Measurements from ENCODE around the gene CASTOR1.
A peak's percentile ranks its signal among the peaks of the same experiment; 100 is the strongest.

CASTOR1 gene

DNA sequence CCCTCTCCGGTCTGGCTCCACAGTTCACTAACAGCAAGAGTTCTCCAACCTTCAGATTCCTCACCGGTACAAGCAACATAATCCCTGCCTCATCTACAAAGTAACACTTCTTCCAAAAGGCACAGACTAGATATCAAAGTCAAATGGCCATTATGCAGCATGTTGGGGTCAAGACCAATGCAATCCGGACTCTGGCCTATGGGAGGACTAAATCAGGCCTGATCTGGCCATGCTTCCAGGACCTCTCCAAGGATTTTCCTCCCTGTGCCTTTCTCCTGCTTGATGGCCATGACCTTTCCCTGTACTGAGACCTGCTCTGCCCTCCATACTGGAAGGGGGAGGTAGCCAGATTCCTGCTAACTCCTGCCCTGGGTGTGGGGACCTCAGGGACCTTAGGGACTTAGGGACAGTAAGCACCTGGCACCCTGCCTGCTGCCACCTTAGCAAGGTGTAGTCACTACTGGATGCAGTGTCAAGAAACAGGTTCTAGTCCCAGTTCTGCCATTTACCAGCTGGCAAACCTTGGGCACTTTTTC lies 30.8 kb upstream of the CASTOR1 start:
- DNase-seq (ENCODE audit: extremely low read depth in 1 of 2, low read depth in 1 of 2) = no peak

DNA sequence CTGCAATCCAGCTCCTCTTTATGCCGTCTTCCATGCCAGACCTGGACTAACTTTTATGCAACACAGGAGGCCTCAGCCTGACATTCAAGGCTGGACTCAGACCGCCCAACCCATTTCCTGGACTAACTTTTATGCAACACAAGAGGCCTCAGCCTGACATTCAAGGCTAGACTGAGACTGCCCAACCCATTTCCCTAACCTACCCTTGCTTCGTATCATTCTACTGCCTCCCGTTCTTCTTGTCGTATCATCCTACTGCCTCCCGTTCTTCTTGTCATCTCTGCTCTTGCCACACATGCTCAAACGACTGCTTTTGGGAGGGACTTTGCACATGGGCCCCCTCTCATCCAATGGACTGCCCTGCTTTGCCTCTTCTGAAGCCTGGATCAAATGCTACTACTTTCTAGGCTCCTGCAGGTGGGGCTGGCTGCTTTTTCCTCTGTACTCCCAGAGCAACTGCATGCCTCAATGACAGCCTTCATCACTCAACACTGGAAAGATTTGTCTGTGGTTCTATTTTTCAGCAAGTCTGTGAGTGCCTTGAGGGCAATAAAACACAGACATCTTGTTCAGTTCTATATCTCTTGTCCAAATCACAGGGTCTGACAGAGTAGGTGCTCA lies 29.6 kb upstream of the CASTOR1 start:
- no peak for DNase-seq (ENCODE audit: extremely low read depth in 1 of 2, low read depth in 1 of 2)

DNA sequence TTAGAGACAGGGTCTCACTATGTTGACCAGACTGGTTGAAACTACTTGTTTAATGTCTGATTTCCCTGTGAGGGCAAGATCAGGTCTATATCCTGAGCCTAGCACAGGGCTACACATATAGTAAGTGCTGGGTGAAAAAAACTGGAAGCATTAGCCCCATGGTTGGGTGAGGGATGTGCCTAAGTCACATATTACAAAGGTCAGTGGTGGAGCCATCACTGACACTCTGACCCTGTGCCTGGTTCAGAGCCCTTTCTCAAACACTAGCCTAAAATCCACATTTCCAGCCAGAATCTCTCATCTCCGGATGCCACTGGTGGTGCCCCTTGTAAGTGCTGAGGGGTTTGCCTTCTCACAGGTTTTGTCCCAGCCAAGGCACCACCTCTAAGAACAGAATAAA lies 28.5 kb upstream of the CASTOR1 start:
- no peak for DNase-seq (ENCODE audit: extremely low read depth in 1 of 2, low read depth in 1 of 2)

DNA sequence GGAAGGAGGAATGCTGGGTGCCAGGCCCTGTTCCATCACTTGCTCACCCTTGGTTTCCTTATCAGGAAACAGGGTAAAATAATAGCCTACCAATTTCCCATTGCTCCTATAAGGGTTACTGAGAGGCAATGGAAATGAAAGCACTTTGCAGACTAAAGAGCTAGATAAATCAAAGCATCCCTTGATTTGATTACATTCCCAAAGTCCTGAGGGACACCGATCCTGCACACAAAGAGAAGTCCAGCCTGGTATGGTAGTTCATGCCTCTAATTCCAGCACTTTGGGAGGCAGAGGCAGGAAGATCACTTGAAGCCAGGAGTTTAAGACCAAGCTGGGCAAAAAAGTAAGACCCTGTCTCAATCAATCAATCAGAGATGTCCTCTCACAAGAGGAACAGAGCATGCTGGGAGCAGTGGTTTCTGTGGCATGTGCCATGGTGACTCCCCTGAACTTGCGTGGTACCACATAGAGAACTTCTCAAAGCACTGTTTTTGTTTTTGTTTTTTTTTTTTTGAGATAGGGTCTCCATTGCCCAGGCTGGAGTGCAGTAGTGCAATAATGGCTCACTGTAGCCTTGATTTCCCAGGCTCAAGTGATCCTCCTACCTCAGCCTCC lies 26.8 kb upstream of the CASTOR1 start:
- no peak for DNase-seq (ENCODE audit: extremely low read depth in 1 of 2, low read depth in 1 of 2)

DNA sequence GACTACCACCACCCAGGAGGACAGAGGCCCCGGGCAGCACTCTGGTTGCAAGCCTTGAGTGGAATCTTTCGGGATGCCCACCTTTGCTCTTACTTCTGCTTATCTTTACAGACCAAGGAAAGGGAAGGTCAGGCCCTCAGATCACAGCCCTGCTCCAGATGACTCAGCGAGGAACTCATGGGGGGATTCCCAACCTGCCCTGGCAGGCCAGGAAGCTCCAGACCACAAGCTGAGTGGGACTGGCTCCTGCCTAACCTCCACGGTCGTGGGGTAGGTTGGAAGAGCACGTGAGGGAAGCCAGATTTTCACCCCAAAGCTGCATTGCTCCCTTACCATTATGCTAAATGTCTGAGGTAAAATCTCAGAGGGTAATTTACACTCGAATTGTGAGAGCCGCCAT lies 25.6 kb upstream of the CASTOR1 start:
- peak in 1 of 2 donors; percentile 25 for DNase-seq (ENCODE audit: extremely low read depth in 1 of 2, low read depth in 1 of 2)

DNA sequence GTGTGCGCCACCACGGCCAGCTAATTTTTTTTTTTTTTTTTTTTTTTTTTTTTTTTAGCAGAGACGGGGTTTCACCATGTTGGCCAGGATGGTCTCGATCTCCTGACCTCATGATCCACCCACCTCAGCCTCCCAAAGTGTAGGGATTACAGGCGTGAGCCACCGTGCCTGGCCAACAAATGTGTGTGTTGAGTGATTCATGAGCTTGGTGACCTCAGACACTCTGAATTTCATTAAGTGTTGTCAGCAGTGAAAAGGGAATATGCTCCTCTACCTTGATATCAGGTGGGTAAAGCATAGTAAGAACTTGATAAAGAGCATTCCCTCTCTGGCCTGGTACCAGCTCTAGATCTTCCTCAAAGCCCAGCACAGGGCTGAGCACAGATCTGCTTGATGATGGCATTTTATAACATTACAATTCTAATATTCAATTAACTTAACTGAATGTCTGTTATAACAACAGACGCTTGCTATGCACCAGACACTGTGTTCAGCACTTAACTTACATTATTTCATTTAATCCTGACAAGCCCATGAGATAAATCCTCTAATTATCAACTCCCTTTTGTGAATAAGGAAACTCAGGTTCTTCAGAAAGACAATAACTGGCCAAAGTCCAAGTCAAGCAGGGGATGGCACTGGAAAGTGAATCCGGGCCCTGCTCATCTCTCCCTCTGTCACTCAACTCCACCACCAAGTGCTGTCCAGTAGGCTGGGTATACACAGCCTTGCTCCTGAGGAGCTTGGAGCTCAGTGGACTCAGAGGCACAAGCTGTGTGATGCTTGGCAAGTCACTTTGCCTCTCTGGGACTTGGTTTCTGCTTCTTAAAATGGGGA lies 24.4 kb upstream of the CASTOR1 start:
- DNase-seq (ENCODE audit: extremely low read depth in 1 of 2, low read depth in 1 of 2) = no peak

DNA sequence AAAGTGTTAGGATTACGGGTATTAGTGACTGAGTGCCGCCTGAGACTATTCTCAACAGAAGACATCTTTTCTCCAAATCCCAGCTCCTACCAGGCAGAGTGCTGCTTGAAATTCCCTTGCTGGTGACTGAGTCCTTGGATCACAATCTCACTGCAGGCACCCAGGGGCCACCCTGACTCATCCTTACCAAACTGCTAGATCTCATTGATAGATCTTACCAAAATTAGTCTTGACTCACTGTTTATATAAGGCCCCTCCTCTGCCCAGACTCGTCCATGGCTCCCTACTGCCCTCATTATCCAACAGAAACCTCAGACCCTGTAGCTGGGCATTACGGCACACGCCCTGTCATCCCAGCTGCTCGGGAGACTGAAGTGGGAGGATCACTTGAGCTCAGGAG lies 22.7 kb upstream of the CASTOR1 start:
- no peak for DNase-seq (ENCODE audit: extremely low read depth in 1 of 2, low read depth in 1 of 2)

DNA sequence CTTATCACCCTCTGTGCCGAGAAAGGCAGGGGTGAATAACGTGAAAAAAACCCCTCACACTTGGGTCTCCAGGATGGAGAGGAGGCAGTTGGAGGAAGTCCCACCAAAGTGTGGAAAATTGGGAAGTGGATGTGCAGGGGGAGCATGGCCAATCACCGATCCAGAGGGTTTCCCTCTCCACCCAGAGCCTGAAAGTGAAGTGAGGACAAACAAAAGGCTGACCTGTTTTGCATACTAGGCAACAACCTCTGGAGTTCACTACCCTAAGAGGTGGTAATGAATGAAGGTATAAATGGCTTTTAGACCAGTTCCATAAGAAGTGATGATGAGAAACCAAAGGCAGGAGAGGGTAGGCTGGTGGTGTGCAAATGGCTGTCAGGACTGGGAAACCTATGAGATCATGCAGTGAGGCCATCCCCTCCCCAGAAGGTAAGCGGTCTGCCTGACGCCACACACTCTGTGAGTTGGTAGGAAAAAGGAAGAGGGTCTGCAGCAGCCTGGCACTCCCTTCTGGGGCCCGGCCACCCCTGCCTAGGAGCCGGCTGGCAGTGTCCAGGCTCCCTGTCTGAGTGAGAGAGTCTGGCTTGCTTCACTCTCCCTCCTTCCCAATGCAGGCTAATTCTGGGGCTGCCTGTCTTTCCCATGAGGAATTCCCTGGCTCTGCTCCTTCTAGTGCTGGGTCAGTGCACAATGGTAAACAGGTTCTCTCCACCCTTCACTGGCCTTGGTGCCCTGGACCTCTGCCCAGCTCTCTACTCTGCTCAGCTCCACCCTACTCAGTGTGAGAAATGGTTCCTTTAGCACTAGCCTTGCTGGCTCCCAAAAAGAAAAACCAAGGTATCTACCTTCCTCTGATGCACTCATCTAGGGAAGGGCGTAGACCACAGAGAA lies 21.8 kb upstream of the CASTOR1 start:
- DNase-seq (ENCODE audit: extremely low read depth in 1 of 2, low read depth in 1 of 2) = no peak

DNA sequence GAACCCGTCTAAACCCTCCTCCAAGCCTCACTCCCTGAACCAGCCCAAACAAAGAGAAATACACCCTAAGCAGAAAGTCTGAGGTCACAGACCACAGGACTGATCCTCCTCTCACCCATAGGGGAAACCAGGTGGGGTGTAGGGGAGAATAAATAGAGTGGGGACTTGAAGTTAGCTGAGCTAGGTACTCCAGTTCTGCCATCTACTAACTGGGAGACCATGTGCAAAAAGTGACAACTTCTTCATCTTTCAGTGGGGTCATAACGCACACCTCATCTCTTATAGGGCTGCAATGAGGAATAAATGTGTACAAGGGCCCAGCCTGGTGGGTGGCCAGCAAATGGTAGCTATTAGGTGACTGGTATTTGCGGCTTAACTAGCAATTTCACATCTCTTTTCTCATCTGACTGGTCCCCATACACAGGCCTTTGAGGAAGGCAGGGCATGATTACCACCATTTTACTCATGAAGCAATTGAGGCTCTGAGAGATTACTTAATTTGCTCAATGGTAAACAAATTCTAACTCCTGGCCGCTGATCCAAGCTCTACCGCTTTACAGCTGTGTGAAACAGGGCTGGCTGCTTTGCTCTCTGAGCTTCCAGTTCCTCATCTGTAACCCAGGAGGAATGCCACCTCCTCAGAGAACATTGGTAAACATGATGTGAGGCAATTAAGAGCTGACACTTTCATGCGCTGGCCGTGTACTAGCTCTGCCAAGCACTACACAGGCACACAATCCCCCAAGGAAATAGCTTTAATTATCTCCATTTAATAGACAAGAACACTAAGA lies 20.8 kb upstream of the CASTOR1 start:
- no peak for DNase-seq (ENCODE audit: extremely low read depth in 1 of 2, low read depth in 1 of 2)

DNA sequence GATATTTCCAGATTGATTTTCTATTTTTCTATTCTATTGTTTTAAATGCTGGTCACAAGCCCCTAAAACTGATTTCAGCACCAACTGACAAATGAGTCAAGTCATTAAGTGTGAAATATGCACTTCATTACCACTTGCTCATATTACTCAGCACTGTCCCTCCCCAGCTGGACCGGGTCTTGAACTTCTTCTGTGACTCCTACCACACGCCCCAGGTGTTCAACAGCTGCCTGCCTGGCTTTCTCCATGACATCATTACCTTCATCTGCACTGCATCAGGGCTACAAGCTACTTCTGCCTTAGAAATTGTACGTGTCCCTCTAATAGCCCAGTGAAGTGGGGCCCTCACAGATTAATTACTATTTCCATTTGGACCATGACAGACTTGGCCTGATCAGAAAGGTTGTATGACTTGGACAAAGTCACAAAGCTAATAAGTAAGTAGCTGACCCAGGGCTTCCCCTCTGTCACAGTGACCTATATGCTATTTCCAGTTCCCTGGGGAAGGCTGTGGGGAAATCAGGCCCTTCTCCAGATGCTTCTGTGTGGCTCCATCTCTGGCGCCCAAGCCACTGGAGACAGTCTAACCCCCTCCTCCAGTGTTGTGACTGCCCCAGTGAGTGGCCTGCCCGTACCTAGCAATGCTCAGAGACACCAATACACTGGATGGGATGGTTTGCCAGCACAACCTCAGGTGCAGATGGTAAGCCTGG lies 19.4 kb upstream of the CASTOR1 start:
- no peak for DNase-seq (ENCODE audit: extremely low read depth in 1 of 2, low read depth in 1 of 2)

DNA sequence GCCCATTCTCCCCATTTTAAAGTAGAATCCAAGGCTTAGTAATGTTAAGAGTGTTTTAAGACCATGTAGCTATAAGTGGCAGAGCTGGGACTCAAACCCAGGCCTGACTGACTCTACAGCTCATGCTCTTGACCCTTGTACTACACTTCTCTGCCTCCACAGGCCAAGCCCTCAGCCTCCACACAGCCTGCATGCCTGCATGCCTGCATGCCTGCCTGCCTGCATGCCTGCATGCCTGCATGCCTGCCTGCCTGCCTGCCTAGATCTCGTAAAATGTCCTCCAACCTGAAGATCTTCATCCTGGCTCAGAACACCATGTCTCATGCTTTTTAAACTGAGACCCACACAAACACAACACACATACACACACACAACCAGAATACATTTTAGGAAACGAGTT lies 18.8 kb upstream of the CASTOR1 start:
- no peak for DNase-seq (ENCODE audit: extremely low read depth in 1 of 2, low read depth in 1 of 2)

DNA sequence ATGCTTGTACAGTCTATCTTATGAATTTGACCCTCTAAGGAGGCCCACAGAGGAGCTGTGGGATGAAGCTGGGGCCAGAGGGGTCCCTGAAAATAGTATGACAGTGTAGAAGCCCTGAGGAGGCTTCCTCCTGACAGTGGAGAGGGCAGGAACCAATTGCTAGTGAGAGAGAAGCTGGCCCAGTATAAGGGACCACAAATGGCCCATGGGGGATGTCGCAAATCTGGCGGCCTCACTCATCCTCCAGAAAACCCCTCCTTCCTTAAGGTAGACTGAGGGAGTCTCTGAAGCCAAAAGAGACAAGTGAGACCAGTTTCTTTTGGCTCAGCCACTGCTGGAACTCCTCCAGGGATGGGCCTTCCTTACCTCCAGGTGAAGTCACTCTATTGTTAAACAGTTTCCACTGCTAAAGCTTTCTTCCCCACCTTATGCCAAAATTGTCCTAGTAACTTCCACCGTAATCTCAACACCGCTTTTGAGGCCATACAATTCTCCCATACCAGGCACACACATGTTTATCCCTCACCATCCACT lies 17.8 kb upstream of the CASTOR1 start:
- DNase-seq (ENCODE audit: extremely low read depth in 1 of 2, low read depth in 1 of 2) = no peak

DNA sequence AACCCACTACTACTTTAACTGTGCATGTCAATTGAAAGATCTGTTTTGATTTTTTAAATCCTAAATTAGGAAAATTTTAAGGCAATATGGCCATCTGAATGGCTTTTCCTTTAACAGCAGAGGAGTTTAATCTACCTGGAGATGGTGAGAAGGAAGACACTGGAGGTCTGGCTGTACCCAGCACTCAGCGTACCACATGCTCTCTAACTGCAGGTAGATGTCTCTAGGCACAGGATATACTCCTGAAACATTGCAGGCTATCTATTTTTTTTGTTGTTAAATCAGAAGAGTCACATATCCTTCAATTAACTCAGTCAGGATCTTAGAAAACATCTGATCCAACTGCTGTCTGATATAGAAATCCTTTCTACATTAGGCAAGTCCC lies 17.3 kb upstream of the CASTOR1 start:
- no peak for DNase-seq (ENCODE audit: extremely low read depth in 1 of 2, low read depth in 1 of 2)

DNA sequence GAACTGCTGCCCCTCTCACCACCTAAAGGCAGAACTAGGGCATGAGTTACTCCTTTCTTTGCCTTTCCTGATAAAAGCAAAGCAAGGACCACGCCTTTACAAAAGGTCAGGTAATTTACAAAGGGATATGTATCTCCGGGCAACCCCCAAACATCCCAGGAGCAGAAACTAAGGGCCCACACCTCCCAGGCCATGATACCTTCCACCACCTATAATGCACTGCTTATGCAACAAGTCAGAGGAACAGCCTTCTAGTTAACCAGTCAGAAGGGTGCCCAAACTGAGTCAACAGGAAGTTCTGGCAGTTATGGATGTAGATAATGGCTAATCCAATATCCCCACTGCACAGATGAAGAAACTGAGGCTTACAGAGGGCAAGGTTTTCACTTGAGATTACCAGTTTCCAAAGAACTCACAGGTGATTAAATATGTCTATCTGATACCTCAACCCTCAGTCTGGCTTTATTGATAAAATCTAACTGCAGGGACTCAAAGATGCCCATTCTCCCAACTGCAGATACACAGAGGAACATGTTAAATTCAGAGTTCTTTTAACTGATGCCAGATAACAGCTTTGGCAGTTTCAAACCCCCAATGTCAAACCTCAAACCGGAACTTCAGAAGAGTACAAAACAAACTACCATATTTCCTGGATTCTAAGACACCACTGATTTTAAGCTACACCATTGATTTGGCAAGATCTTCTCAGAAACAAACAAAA lies 16.8 kb upstream of the CASTOR1 start:
- no peak for DNase-seq (ENCODE audit: extremely low read depth in 1 of 2, low read depth in 1 of 2)

DNA sequence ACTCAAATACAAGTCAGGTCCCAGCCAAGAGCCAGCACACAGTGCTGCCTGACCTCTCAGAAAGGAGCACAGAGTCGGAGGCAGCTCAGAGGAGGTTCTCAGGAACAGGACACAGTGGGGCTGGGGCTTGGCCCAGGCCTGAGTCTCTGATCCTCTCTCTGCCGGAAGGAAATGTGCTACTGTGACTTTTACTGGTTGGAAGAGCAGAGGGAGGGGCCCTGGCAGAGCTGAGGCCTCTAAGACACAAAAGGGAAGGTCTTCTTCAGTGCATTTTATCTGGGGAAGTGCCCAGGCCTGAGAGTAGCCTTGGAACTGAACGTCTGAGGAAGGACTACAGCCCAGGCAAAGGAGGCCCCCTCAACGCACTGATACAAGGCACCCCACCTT lies 16.2 kb upstream of the CASTOR1 start:
- DNase-seq (ENCODE audit: extremely low read depth in 1 of 2, low read depth in 1 of 2) = peak in 1 of 2 donors; percentile 19

DNA sequence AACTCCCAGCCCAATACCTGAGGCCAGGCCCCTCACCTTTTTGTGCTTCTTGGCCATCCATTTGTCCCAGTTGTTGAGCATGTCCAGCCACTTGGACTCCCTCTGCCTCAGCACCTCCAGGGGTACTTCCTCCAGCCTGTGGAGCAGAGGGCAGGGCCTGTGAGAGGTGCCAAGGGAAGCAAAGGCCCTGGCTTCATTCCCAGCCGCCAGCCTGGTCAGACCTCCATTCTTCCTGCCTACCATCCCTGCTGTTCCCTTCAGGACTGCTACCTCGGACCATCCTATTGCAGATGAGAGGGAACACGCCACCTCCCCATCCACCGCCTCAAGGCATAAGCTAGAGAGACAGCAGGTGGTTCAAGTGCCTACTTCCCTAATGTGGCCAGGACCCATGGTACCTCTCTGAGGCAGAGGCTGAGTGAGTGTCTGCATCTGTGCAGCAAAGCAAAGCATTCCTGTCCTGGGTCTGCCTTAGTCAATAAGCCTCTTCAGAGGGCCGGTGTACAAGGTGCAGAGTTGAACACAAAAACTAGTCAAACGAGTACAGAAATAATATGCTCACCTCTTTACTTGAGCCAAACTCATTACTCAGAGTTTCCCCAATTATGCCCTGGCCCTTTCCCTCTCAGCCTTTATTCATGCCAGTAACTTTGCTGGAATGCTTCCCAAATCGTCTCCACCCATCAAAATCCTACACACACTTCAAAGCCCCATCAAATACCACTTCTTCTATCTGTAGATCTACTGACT lies 15.4 kb upstream of the CASTOR1 start:
- no peak for DNase-seq (ENCODE audit: extremely low read depth in 1 of 2, low read depth in 1 of 2)

DNA sequence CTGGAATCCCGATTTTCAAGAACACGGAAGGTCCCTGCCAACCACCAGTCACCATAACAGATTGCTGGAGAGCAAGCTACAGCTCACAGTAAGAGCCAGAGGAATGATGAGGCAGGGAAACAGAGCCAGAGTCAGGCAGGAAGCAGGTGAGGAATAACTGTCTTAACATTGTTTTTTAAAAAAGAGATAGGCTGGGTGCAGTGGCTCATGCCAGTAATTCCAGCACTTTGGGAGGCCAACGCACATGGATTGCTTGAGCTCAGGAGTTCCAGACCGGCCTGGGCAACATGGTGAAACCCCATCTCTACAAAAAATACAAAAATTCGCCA lies 13.5 kb upstream of the CASTOR1 start:
- DNase-seq (ENCODE audit: extremely low read depth in 1 of 2, low read depth in 1 of 2) = no peak

Data from activated CD8-positive, alpha-beta memory T cell treated with anti-CD3 and anti-CD28 coated beads for 1 hour (primary cell).